ENCODE results near the gene DARS1. TPM values are rescaled to one million over a fixed set of nuclear protein-coding genes. Genes with fewer than 3 reads are reported as not detected.

The DARS1 gene
- total and polyA plus RNA-seq, 2 of the 13 experiments (the other 11 are each of a cell fraction or from before 2014, with no cell fraction given), result 149 to 230 TPM

- TF ChIP-seq ARID4A (CRISPR knock-in tag; IDR thresholded peaks at IDR 0.05; ENCODE audit: borderline replicate concordance) (no peak), ZNF124 (CRISPR knock-in tag; IDR thresholded peaks at IDR 0.05) (no peak), SP5 (CRISPR knock-in tag; IDR thresholded peaks at IDR 0.05; ENCODE audit: borderline replicate concordance, low read depth) (no peak), FOXP1 (IDR thresholded peaks at IDR 0.05) (no peak), FOXP1 (CRISPR knock-in tag; IDR thresholded peaks at IDR 0.05) (no peak)
Measured at GRCh38 chr2:136014411-136014810, 29.0 kb upstream of the DARS1 start (continued).

DNA sequence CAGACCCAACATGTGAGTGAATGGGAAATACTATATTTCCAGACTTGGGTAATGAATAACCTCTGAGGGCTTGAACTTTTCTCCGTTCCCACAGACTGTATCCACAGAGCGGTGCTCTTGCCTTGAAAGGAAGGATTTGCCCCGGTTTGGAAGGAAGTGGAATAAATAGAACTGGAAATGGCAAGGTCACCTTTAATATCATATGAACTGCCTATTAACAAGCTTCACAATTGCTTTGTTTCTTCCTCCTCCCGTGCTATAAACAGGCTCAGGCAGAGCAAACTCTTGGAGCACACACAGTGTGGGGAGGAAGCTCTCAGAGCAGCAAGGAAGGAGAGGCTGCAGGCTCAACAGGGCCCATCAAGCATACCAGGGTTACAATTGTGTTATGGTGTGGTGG, 28.5 kb upstream of the DARS1 start:
- 0 out of 6 replicates have a peak overlapping the region, but pooled peaks of 2 of the 3 experiments have one; percentile 8 to 22 for H3K4me3 ChIP-seq (replicated peaks in 1 of 3; ENCODE audit: insufficient read depth in 1 of 3, low read depth in 2 of 3, low read length in 3 of 3)
- H4K20me1 ChIP-seq (ENCODE audit: insufficient read depth, low read length), result no peaks in the 10 kb centered on the region
- ChIA-PET POLR2A (no interaction called here), CTCF (ENCODE audit: low intra/inter-chr PET ratio, low total read pairs) (no interaction called here)
- no peak overlapping the region for H2AFZ ChIP-seq (ENCODE audit: low read length)
- DNase-seq (ENCODE audit: low spot score) (peak; percentile 39), FAIRE-seq (peak; percentile 23), ATAC-seq (peak; percentile 96)
- peak overlapping the region; percentile 58 for H3K4me2 ChIP-seq (ENCODE audit: low read depth, low read length)
- H3K4me1 ChIP-seq (ENCODE audit: insufficient read depth, low read length), result peaks cover 18% of the 10 kb centered on the region
- H3K27me3 ChIP-seq (ENCODE audit: control insufficient read depth in 1 of 2, insufficient read depth in 2 of 2, low read length in 2 of 2), result no peaks in the 10 kb centered on the region
- no peaks in the 10 kb centered on the region for H3K79me2 ChIP-seq (ENCODE audit: insufficient read depth, low read length)
- H3K36me3 ChIP-seq (replicated peaks in 1 of 2; ENCODE audit: control insufficient read depth in 1 of 2, insufficient read depth in 2 of 2, low read length in 2 of 2), result no peaks in the 10 kb centered on the region
- no peak overlapping the region for H3K27ac ChIP-seq (ENCODE audit: extremely low read length, insufficient read depth, low read length)
- in situ Hi-C loops (cut with HindIII; ENCODE audit: extremely low pct_ligation_motif_present, low pct_unique_long_range_greater_than_20kb) (no loop called here), intact Hi-C loops (cut with micrococcal nuclease; ENCODE audit: unreplicated experiment) (no loop called here)
- no peaks in the 10 kb centered on the region for H3K9me3 ChIP-seq (ENCODE audit: low read length)
- 0% methylated on average over 4 of the region's 4 CpGs for WGBS (ENCODE audit: low lambda C conversion rate)
- H3K9ac ChIP-seq (ENCODE audit: insufficient read depth, low read depth, low read length), result no peak overlapping the region
- BruUV-seq (replicated peaks), result no TSS peak
- TF ChIP-seq SMC3 (IDR thresholded peaks at IDR 0.05; ENCODE audit: low read length), result peak; percentile 20; the same call in 1 of the 2 replicates
- no peak for TF ChIP-seq ZC3H4 (CRISPR knock-in tag; IDR thresholded peaks at IDR 0.05; ENCODE audit: borderline replicate concordance)
- no peak for TF ChIP-seq ZNF879 (CRISPR knock-in tag; IDR thresholded peaks at IDR 0.05)
- no peak for TF ChIP-seq ZNF749 (CRISPR knock-in tag; IDR thresholded peaks at IDR 0.05; ENCODE audit: borderline replicate concordance)
- no peak for TF ChIP-seq SRY (CRISPR knock-in tag; IDR thresholded peaks at IDR 0.05)
- TF ChIP-seq GFI1 (CRISPR knock-in tag; IDR thresholded peaks at IDR 0.05; ENCODE audit: borderline replicate concordance), result no peak
- TF ChIP-seq ZNF800 (CRISPR knock-in tag; IDR thresholded peaks at IDR 0.05), result no peak
- TF ChIP-seq, protein P1, sequence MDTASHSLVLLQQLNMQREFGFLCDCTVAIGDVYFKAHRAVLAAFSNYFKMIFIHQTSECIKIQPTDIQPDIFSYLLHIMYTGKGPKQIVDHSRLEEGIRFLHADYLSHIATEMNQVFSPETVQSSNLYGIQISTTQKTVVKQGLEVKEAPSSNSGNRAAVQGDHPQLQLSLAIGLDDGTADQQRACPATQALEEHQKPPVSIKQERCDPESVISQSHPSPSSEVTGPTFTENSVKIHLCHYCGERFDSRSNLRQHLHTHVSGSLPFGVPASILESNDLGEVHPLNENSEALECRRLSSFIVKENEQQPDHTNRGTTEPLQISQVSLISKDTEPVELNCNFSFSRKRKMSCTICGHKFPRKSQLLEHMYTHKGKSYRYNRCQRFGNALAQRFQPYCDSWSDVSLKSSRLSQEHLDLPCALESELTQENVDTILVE (CRISPR knock-in tag; IDR thresholded peaks at IDR 0.05), result no peak
- no peak for TF ChIP-seq KAT8 (CRISPR knock-in tag; IDR thresholded peaks at IDR 0.05)
- no peak for TF ChIP-seq ZFP41 (CRISPR knock-in tag; IDR thresholded peaks at IDR 0.05; ENCODE audit: borderline replicate concordance)
- 0 out of 2 replicates have a peak, but pooled peaks have one; percentile 29 for TF ChIP-seq SOX5 (CRISPR knock-in tag; IDR thresholded peaks at IDR 0.05; ENCODE audit: borderline replicate concordance)
- peak; percentile 54; the same call in 1 of the 2 replicates for TF ChIP-seq ZNF263 (CRISPR knock-in tag; IDR thresholded peaks at IDR 0.05)
- peak; percentile 31; the same call in 1 of the 2 replicates for TF ChIP-seq REPIN1 (CRISPR knock-in tag; IDR thresholded peaks at IDR 0.05; ENCODE audit: borderline replicate concordance, low read depth)
- no peak for TF ChIP-seq ZNF33A (CRISPR knock-in tag; IDR thresholded peaks at IDR 0.05; ENCODE audit: borderline replicate concordance)
